Measurements from ENCODE around the gene NOVA1. TPM values are rescaled to one million over a fixed set of nuclear protein-coding genes. Genes with fewer than 3 reads are reported as not detected.

Gene NOVA1
- total RNA-seq, 1 donor from 2014 or later = 51.5 TPM

- DNase-seq (ENCODE audit: low spot score) = no peak
Observed at GRCh38 chr14:26448181-26448855, 149.5 kb downstream of the NOVA1 start.

DNA sequence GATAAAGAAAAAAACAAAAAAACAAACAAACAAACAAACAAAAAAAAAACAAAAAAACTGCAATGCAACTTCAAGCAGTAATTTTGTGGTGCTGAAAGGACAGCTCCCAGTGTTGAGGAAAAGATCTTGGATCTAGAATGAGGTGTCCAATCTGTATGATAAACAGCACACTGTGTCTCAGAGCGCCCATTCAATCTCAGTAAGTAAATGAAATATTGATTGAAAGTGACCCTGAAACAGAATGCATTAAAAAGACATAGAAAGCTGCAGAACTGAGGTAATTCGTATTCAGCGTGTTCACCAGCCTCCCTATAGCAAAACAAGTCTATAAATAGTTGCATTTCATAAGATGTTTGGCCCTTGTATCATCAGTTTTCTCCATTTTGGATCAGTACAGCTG is 153.0 kb downstream of the NOVA1 start:
- peak; percentile 13 for DNase-seq (ENCODE audit: low spot score)

- DNase-seq (ENCODE audit: low spot score) = no peak
Observed at GRCh38 chr14:26443654-26444053, 154.2 kb downstream of the NOVA1 start.

- DNase-seq (ENCODE audit: low spot score) = no peak
Observed at GRCh38 chr14:26429205-26429604, 168.6 kb downstream of the NOVA1 start.

DNA sequence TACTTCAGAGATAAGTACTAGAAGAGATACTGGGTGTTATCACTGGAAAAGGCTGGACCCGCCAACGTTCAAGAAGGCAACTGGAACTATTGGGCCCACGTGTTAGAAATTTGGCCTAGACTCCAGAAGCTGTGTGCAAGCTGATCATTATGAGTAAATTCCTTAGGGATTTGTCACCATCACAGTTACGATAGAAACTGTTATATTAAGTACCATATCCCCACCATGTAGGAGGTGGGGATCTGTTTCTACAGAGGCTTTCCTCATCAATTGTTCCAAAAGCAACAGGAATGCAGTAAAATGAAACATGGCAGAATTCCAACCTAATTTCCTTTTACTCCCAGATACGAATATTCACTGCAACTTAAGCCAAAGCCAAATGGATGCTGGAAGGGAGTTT is 170.7 kb downstream of the NOVA1 start:
- DNase-seq (ENCODE audit: low spot score) = peak; percentile 2

DNA sequence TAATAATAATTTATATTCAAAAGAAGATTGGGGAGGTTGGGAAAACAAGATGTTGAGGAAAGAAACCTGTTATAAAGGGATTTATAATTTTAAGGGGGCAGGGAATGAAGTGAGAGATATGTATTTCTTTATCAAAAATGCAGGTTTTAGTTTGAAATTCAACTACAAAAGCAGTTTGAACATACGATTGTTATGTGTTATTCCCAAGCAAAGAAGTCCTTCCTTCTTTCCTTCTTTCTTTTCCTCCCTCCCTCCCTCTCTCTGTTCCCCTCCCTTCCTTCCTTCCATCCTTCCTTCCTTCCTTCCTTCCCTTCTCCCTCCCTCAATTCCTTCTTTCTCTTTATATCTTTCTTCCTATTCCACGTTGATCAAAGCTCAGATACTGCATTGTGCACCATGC is 173.3 kb downstream of the NOVA1 start:
- DNase-seq (ENCODE audit: low spot score) = no peak

DNA sequence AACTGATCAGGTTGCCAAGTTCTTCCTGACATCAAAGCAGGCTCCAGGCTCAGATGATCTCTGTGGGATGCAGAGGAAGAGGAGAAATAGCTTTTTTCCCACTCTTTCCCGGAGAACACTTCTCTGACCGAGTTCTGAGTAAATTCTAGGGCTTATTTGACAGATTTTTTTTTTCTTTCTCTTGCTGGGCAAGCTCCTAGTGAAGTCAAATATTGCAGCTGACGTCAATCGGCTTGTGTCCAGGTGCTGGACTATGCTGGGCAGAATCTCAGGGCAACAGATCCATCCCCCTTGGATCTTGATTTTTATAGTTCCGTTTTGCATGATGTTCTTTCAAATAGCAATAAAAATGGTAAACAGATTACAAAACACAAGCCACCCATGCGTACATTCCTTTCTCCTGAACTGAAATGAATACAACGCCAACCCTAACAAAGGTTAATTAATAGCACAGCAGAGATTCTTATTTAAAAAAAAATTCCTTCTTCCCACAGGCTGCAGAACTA is 182.2 kb downstream of the NOVA1 start:
- DNase-seq (ENCODE audit: low spot score) = no peak

DNA sequence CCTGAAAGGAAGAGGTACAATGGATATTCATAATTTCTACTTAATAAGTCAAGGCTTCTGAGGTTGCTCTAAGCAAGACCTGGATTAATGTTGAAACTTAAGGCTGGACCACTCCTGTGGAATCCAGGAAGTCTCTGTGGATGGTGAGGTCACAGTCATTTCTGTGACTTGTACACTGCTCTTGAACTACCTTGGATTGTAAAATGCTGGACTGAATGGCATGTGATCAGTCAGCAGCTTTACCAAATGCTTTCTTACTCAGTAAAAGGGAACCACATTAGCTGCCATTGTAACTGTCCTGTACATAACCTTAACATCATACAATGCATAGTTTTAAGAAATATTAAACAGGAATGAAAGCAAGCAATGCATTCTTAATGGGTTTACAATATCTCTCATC is 182.9 kb downstream of the NOVA1 start:
- DNase-seq (ENCODE audit: low spot score) = no peak

GRCh38 chr14:26414103-26414502 is 183.7 kb downstream of the NOVA1 start:
- no peak for DNase-seq (ENCODE audit: low spot score)

- no peak for DNase-seq (ENCODE audit: low spot score)
Observed at GRCh38 chr14:26412421-26412820, 185.4 kb downstream of the NOVA1 start.

DNA sequence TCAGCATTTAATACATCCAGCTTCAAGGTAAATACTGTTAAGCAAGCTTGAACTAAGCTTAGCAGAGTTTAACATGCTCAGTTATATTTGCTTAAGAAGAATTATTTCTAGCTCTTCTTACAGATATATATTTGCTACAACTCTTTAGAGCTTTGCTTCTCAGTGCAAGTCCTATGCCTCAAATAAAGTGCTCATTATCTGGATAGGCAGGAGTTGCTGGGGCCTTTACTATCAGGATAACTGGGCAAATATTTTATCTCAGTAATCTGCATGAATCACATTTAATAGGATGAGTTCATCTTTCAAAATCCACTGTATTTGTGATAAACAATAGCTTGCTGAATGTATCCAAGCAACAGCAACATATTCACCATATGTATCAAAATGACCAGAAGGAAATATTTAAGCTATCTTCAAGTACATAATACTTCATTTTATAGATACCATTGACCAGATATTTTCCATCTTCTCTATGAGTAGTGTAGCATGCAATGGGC is 187.6 kb downstream of the NOVA1 start:
- peak; percentile 38 for DNase-seq (ENCODE audit: low spot score)

- no peak for DNase-seq (ENCODE audit: low spot score)
Observed at GRCh38 chr14:26404927-26405326, 192.9 kb downstream of the NOVA1 start.

DNA sequence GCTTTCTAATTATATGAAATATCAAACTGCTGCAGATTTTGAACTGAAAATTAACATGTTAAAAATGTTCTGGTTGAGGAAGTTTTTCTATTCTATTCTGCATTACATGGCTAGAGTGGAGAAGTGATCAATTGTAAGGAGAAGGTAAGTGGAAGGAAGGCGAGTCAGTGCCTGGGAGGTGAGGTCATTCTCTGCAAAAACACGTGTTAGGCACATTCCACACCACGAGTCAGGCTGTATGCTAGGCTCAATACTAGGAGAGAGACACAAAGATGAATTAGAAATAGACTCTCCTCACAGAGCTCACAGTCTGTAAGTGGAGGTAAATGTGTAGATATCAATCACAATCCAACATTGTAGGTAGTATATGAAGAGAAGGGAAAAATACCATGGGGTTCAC is 194.1 kb downstream of the NOVA1 start:
- no peak for DNase-seq (ENCODE audit: low spot score)

GRCh38 chr14:26402126-26402525 is 195.7 kb downstream of the NOVA1 start:
- DNase-seq (ENCODE audit: low spot score) = no peak

GRCh38 chr14:26401179-26401968 is 196.5 kb downstream of the NOVA1 start:
- DNase-seq (ENCODE audit: low spot score) = no peak

- DNase-seq (ENCODE audit: low spot score) = no peak
Observed at GRCh38 chr14:26400373-26400772, 197.5 kb downstream of the NOVA1 start.

DNA sequence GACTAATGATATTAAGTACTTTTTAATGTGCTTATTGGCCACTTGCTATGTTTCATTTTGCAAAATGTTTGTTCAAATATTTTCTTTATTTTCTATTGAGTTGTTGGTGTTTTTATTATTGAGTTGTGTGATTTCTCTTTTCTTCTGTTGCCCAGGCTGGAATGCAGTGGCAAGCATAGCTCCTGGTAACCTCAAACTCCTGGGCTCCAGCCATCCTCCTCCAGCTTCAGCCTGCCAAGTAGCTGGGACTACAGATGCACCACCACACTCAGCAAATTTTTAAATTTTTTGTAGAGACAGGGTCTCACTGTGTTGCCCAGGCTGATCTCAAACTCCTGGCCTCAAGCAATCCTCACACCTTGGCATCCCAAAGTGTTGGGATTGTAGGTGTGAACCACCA is 199.2 kb downstream of the NOVA1 start:
- DNase-seq (ENCODE audit: low spot score) = no peak

Measured in umbilical cord (tissue), 2 donors.